DMS53 (cell line): ENCODE data around the gene ING4.

Experiments used
- DNase-seq: peaks from one replicate; lab custom pipeline; 2025; lab: John Stamatoyannopoulos, UW

ING4 gene

DNA sequence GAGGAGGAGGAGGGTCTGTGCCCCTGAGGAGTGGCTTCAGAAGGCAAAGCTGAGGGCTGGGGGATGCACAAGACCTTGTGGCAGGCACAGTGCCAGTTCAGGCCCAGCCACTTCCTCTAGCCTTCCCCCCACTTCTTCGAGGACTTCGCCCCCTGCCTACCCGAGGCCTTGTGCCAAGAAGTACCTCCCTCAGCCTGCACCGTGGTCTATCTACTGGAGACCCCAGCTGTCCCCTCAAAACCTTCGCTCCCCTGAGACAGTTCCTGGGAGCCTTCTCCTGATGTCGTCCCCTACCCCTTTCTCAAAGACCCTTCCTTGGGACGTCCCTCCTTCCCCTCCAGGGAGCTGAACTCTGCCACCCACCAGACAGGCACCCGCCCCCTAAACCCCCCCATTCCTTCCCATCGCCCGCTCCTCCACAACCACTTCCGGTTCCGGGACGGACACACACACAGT lies 25.7 kb upstream of the ING4 start:
- DNase-seq = peak; percentile 72

DNA sequence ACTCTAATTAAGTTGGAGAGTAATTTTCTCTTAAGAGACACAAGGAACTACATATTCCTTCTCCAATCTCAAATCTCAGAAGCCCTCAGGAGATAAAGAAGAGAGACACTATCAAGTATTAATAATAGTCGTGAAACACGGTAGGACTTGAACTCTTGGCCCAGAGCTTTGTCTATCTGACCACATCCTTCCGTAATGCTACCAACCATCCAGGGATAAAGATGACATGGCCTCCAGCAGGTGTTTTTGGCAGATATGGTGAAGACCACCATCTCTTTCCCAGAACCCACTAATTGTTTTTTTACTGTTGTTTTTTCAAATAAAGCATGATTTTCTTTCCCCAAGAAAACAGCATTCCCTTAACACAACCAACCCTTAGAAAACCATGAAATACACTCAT lies 22.9 kb upstream of the ING4 start:
- DNase-seq = no peak

DNA sequence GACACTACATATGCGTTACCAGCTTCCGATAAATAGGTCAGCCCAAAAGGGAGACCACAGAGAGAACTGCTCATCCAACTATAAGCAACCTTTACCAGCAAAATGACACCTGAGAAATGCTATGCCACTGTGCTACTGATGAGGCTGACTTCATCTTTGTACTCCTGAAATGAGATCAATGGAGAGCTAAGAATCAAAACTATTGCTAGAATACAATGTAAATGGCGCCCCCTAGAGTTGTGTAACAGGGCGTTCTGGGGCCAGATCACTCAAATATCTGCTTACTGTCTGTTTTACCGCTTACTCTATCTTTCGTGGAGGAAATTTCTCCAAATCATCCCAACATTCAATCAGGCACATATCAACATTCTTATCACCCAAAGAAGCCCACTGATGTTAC lies 21.7 kb upstream of the ING4 start:
- peak; percentile 83 for DNase-seq

DNA sequence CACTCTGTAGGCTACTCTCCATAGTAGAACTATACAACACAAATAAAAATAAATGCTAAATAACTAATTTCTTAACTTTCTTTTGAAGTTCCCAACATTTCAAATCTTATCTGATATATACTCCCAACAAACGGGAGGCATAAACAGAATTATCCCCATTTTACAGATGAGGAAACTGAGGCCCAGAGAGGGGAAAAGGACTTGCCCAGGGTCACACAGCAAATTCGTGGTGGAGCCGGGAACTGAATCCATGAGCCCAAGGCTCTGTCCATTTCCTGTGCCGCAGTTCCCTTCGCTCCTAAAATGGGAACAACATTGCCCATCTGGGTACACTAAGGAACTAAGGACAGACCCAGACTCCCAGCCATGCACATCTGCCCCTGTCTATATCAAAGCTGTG lies 14.0 kb upstream of the ING4 start:
- no peak for DNase-seq

DNA sequence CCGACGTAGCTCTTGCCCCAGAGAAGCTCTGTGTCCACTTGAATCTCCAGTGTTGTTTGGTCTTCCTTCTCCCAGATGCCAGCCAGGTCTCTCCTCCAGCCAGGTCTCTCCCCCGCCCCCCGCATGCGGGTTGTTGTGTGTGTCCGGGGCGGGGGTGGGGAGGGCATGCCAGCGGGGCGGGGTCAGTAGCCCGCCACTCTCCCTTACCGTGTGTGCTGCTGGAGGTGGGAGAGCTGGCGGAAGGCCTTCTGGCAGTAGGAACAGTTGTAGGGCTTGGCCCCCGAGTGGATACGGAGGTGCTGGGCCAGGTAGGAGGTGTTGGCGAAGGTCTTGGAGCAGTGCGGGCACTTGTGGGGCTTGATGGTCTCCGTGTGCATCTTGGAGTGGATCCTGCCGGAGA lies 9.2 kb upstream of the ING4 start:
- DNase-seq = no peak

DNA sequence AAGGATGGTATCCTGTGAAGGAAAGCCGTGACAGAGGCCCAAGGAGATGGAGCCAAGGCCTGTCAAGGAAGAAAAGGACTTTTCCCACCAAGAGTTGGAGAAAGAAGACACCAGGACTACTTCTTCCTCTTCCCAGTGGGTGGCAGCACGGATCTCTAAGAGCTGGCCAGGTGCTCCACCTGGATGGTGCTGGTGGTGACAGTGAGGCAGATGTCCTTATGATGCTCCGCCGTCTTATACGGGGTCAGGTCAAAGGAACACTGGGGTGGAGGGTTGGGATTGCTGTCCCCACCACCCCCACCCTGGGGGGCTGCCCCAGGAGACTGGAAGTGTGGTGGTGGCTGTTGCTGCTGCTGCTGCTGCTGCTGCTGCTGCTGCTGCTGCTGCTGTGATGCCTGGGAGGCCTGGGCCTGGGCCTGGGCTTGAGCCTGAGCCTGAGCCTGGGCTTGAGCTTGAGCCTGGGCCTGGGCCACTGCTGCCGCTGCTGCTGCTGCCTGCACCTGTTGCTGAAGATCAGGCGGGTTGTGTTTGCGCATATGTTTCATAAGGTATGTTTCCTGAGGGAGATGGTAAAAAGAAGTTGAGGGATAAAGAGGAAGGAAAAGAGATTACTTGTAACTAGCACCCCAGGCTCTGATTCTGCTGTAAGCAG lies 4.8 kb upstream of the ING4 start:
- peak; percentile 76 for DNase-seq

DNA sequence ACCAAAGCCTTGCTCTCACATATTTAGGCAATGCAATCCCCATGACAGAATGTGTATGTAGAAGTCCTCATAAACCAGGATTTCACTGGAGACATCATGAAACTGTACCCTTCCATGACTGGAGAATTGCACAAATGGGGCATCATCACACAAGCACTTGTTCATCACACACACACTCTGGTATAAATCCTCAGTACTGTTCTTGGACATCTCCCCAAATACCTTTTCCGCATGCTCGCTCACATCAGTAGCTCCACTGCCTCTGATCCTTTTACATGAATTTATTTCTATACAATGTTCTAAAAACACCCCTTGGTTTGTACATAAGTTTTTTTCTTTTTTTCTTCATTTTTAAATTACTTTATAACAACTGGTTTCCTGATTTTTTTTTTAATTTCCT lies 3.3 kb upstream of the ING4 start:
- DNase-seq = no peak

DNA sequence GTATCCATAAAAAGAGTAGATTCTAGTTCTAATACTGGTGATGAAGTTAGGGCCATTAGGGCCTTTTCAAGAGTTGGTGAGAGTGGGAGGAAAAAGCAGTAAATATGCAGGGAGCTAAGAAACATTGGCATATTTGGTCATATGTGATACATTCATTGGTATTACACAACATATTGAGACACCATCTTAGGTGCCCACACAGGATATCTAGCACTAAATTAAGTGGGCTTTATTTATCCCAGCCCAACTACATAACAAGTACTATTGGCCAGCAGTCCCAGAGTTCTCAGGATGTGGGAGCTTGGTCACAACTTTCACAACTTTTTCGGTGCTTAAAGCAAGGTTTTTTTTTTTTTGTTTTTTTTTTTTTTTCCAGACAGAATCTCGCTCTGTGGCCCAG lies 2.0 kb upstream of the ING4 start:
- DNase-seq = no peak

DNA sequence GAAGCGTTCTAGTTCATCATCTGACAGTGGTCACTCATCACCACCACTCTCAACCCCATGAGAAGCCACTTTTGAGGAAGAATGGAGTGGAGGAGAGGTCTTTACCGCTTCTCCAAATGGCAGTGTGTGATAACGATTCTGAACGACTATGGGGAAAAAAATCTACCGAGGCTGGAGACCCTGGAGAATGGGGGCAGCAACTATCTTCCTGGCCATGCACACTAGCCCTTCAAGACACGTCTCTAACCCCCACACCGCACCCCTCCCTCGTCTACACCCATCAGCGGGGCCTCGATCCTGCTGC lies 365 bp downstream of the ING4 start:
- no peak for DNase-seq

DNA sequence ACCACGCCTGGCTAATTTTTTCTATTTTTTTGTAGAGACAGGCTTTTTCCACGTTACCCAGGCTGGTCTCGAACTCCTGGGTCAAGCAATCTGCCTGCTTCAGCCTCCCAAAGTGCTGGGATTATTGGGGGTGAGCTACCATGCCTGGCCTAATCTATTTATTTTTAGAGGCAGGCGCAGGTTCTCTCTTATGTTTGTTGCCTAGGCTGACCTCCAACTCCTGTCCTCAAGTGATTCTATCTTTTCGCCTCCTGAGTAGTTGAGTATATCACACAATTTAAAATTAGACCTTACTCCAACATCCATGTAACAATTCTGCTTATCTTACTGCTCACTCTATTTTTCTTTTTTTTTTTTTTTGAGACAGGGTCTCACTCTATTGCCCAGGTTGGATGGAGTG lies 8.9 kb downstream of the ING4 start:
- DNase-seq = no peak

DNA sequence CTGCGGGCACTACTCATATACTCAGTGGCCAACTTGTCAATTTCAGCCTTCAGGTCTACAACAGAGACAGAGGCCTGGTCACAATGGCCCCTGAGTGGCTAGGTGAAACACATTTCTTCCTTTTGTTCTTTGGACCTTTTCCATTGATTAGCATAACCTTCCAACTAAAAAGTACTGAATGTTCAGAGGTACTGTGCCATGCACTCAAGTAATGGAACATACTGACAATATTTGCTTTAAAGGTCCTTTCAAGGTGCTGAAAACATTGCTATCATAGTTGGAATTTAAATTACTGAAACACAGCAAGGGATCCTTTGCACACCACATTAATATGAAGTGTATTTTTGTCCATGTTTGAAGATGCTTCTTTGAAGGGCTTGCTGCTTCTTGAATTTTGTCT lies 9.6 kb downstream of the ING4 start:
- DNase-seq = no peak

DNA sequence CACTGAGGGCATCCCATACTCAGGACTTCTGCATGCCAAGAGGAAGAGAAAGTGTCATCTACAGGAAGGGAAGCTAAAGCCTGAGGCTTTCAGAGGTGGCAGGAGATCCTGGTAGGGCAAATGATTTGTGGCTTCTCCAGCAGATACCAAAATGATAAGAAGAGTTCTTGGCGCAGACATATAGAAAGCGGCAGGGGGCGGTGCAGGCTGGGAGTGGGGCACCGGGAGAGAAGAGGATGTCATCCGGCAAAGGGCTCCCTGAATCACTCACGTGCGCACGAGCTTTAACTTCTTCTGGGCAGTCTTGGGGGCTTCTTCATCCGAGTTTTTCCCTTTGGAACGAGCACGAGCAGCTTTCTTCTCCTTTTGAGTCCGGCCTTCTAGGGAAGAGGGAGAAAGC lies 10.5 kb downstream of the ING4 start:
- DNase-seq = no peak

DNA sequence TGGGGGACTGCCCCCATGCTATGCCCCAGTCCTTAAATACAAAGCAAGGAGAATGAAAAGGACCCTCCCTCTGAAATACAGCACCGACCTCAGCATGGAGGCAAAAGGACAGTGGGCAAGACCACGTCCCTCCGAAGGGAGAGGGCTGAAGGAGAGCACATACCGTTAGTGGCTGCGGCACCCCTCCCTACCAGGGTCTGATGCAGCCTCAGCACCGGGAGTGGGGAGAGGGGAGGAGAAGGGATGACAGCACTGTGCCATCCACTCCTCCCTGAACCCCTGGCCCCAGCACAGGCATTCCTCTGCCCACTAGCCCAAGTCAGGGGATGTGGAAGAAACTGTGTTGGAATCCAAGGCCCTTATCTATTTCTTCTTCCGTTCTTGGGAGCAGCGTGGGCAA lies 12.1 kb downstream of the ING4 start:
- DNase-seq = no peak

DNA sequence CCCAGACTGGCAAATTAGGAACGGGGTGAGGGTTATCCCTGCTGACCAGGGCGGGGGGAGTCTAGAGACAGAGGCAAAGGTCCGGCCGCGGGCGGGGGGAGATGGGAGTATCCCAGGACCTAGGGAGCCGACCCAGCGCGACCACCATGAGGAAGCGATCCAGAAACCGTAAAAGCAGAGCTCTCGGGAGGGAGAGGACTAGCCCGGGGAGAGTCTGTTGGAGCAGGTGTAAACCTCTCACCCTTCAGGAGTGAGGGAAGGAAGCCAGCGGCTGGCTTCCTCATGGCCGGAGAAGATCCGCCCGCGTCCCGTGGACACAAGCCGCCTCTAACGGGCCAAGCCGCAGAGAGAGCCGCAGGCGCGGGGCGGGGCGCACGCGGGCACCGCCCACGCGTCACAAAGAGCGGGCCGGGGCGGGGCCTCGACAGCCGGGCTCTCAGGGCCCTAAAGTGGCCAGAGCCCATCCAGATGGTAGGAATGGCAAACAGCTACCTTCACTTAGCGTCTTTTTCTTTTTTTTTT lies 15.8 kb downstream of the ING4 start, which contains the start of gene ACRBP:
Gene ACRBP, minus strand, starts transcription at position 350 of the 522 bp plus-strand sequence. Its CDS starts 66 bp downstream, at position 284.
- peak; percentile 86 for DNase-seq

DNA sequence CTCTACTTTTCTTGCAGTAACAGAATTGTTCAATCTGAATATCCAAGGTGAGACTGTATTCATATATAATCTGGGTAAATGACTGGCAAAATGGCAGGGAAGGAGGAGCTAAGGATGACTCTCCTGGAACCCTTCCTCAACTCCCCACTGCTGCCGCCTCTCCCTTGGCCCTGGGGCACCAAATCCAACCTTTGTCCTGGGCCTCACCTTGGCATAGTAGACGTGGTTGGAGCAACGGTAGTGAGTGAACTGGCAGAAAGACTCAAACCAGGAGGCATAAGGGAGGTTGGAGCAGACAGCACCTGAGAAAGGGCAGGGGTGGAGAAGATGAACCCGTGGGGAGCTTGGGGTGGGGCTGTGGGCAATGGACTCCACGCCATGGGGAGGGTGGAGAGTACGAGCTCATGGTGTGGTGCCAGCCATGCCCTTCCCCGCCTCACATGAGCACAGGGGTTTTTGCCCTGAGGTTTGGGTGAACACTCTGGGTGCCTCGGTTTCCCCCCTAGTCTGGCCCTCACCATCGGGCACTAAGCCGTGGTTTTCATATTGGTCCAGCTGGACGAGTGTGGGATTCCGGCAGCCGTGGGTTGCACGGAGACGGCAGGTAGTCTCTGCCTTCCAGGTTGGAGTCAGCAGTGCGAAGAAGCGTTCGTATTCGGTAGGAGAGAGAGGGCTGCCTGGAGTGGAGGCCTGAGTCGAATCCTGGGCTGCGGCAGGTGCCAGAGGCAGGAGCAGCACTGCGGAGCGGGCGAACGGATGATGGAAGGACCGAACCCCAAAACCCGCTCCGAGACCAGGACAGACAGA lies 16.4 kb downstream of the ING4 start:
- peak; percentile 55 for DNase-seq

DNA sequence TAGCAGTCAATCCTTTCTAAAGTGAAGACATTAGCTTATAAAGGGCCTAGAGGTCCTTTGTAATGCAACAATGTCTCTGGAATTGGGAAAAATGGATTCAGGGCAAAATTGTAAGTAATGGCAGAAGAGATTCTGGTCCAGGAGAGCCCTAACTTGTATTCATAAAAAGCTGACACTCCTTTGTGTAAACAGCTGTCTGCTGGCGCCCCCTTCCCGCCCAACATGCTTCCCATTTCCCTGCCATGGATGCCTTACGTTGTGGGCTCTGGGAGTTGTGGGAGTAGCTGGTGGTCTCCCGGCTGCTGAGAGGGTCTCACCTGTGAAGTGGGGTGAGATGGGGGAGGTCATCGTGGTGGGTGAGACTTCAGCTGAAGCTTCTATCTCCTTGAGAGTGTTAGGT lies 18.0 kb downstream of the ING4 start:
- no peak for DNase-seq

DNA sequence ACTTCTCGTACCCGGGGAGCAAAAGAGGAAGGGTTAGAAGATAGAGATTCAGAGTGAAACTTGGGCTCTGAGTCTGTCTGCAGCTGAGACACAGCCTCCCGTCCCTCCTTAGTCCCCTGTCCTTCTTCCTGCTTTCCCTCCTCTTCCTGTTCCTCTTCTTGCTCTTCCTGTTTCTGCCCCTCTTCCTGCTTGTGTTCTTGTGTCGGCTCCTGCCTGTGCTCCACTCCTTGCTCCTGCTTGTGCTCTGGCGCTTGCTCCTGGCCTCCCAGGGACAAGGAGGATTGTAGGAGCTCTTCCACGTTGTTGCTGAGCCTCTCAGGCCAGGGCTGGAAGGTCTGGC lies 18.7 kb downstream of the ING4 start:
- no peak for DNase-seq

DNA sequence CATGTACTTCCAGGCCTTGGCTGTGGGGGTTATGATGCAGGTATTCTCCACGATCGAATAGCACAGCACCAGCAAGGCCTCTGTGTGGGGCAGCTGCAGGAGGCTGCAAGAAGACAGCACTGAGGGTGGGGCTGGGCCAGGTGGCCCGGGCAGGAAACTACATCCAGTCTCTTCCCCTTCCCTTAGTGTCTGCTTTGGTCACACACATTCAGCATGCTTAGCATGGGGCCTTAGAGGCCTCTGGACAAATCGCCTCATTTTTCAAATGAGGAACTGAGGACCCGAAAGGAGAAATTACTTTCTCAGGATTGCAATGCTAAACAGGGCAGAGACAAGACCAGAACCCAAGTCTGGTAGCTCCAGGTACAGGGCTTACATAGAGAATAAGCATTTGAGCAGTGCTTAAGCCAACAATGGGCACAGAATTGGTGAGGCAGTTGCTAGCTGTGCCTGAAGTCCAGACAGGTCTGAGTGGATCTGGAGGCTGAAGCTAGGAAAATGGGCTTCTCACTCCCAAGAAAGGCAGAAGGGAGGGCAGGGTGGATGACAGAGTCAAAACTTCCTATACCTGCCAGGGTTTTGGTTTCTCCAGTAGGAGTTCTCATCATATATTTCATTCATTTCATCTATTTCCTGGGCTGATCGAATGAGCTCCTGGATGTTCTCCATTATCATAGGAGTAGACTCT lies 19.2 kb downstream of the ING4 start:
- DNase-seq = no peak

DNA sequence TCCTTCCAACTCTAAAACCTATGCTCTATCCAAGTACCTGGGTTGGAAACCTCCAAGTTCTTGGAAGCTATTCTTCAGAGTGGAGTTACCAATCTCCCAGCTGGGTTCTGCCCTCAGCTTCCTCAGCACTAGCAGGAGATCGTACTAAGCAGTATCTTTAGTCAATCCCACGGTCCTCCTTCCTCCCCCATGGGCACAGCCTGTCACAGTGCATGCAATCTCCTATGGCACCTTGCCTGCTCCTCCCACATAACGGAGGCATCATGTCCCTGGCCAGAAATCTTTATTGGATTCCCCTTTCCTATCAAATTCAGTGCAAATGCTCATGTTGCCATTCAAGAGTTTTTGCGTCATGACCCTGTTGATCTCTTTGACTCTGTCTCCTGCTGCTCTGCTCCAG lies 21.8 kb downstream of the ING4 start:
- no peak for DNase-seq

DNA sequence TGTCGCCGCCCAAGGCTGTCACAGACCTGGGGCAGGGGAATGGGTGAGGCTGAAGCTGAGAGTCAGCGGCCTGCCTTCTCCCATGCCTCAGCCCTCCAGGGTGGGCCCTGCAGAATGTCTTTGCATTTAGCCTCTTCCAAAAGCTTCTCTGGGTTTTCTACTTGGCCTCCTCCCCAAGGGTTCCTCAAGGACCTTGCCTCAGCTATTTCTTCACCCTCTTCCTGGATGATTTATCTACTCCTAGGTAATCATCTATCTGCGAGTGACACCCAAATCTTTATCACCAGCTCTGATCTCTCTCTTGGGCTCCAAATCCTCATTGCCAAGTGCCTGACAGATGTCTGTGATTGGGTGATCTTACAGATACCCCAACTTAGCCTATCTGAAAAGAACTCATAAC lies 22.4 kb downstream of the ING4 start:
- no peak for DNase-seq

DNA sequence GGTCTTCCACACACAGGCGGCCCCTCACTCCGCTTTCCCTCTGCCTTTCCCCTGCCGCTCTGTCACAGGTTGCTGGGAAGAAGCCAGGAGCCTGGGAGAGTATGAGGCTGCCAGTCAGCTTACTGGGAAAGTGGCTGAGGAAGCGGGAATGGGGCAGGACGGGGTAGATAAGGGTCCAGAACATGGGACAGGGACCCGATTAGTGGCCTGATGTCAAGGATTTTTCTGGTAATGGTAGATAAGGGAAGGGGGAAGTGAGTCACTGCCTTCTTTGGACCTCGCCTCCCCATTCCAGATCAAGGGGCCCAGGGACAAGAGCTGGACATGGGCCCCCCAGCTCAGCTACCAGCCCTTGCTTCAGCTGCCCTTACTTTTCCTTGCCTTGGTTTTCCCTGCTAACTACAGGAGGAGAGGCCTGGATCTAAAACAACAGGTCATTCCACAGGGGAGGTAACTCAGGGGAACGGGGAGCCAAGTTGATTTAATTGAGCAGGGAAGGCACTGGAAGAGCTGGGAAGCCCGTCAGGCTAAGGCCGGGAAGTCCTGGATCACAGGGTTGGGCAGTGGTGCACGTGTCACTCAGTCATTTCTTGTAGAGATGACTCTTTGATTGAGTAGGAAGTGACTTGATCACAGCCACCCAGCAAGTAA lies 23.6 kb downstream of the ING4 start:
- DNase-seq = no peak

DNA sequence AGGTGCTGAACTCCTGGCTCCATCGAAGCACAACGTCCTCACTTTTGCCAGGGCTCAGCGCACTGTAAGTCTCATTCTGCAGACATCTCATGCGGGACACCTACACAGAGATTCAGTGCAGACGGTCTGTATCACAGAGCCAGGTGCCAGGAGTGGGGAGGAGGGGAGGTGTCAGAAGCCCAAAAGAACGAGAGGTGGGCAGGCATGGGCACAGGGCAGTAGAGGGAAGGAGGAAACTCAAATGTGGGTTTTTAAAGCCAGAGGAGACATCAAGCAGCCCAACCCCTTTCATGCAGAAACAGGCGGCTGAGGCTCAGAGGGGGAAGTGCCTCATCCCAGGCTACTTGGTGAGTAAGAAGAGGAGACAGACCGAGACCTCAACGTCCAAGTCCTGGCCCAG lies 24.6 kb downstream of the ING4 start:
- DNase-seq = no peak
